Mucosa of descending colon (tissue), 3 donors: Measurements from ENCODE around the gene MEPCE. TPM values are rescaled to one million over a fixed set of nuclear protein-coding genes. Genes with fewer than 3 reads are reported as not detected.

Source experiments
- ATAC-seq: fragments of 200-7000 bp; cut with Tn5 transposase; one replicate; pipeline ENCODE4 v1.9.1; 2020; ENCODE audit warnings: mild to moderate bottlenecking, moderate library complexity
- DNase-seq, 3 donors: peaks; one replicate each; pipeline ENCODE4 v3.0.0-alpha.2; 2020
- H3K36me3 ChIP-seq: fragments of 200-600 bp; one replicate; pipeline ENCODE4 v1.8.0; 2021; ENCODE audit warnings: low read depth, mild to moderate bottlenecking
- H3K4me1 ChIP-seq: fragments of 200-600 bp; one replicate; pipeline ENCODE4 v1.8.0; 2021; ENCODE audit warnings: low read depth, mild to moderate bottlenecking
- H3K4me3 ChIP-seq: fragments of 200-600 bp; one replicate; pipeline ENCODE4 v1.8.0; 2021; ENCODE audit warnings: mild to moderate bottlenecking
- H3K9me3 ChIP-seq: fragments of 200-600 bp; one replicate; pipeline ENCODE4 v1.8.0; 2021; ENCODE audit warnings: mild to moderate bottlenecking
- intact Hi-C, 2 donors: fragments of 100-400 bp; cut with DNase I in 1 of 2; cut with micrococcal nuclease in 1 of 2; formaldehyde crosslinking; loops; one replicate each; pipeline versions ENCODE4 v1.11.0 to v1.11.1; 2022; cut with DNase I, micrococcal nuclease
- total RNA-seq, 3 donors: library from RNA; stranded (reverse); fragmentation: NEBNext Ultra II Directional in 2 of 3; extraction: Animal tissue kit (Norgen Biotek cat#: 25700) in 2 of 3; gene quantifications; one replicate each; pipeline versions ENCODE4 v1.2.1 to v1.2.4, GENCODE V29; 2021 to 2023
- TF ChIP-seq, protein P1 (sequence below): fragments of 200-600 bp; IDR thresholded peaks from one replicate; pipeline ENCODE4 v1.8.0; 2022; ENCODE audit warnings: antibody characterized with exemption, mild to moderate bottlenecking
- donor health status: DM: no; HTN: no; CAD: no; lungs with moderate emphysema.
- donor health status: DM: no; HTN: no; CAD: no.
- donor health status: DM: no; HTN: yes; CAD: no.

The MEPCE gene
- total RNA-seq, 3 donors from 2014 or later, result 29.3 to 46.8 (median 35.2) TPM

DNA sequence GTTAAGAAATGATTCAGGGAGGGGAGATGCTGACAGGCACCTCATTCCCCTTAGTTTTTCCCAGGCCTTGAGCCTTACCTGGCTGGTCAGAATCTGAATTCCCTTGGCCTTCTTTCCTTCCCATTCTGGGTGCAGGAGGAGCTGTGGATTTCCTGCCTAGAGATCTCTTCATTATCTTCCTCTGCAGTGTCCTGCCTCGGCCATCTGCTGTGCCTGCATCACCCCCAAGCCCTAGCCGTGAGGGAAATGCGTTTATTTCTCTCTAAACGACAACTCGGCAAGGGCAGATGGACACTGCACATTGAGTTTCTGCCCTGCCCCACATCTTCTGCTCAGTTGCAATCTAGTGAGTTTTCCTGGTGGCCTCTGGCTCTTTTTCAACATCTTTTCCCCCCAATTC lies 27.8 kb upstream of the MEPCE start:
- no peaks in the 10 kb centered on the region for H3K9me3 ChIP-seq
- no peaks in the 10 kb centered on the region for H3K4me1 ChIP-seq
- TF ChIP-seq, protein P1, sequence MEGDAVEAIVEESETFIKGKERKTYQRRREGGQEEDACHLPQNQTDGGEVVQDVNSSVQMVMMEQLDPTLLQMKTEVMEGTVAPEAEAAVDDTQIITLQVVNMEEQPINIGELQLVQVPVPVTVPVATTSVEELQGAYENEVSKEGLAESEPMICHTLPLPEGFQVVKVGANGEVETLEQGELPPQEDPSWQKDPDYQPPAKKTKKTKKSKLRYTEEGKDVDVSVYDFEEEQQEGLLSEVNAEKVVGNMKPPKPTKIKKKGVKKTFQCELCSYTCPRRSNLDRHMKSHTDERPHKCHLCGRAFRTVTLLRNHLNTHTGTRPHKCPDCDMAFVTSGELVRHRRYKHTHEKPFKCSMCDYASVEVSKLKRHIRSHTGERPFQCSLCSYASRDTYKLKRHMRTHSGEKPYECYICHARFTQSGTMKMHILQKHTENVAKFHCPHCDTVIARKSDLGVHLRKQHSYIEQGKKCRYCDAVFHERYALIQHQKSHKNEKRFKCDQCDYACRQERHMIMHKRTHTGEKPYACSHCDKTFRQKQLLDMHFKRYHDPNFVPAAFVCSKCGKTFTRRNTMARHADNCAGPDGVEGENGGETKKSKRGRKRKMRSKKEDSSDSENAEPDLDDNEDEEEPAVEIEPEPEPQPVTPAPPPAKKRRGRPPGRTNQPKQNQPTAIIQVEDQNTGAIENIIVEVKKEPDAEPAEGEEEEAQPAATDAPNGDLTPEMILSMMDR, result no peak
- no peak for DNase-seq
- no peak for ATAC-seq
- no peak overlapping the region for H3K4me3 ChIP-seq
- intact Hi-C loops, result no loop called here
- H3K36me3 ChIP-seq, result no peaks in the 10 kb centered on the region

- intact Hi-C loops, result no loop called here
- TF ChIP-seq, protein P1, result no peak
- DNase-seq, result no peak
- ATAC-seq, result no peak
- H3K9me3 ChIP-seq, result no peaks in the 10 kb centered on the region
- H3K4me3 ChIP-seq, result no peak overlapping the region
- H3K4me1 ChIP-seq, result no peaks in the 10 kb centered on the region
- no peaks in the 10 kb centered on the region for H3K36me3 ChIP-seq
Measured at GRCh38 chr7:100402241-100402640, 27.4 kb upstream of the MEPCE start.

GRCh38 chr7:100406767-100407166 lies 22.9 kb upstream of the MEPCE start:
- ATAC-seq (no peak), DNase-seq (no peak)
- no peaks in the 10 kb centered on the region for H3K36me3 ChIP-seq
- no peaks in the 10 kb centered on the region for H3K9me3 ChIP-seq
- no peaks in the 10 kb centered on the region for H3K4me1 ChIP-seq
- TF ChIP-seq, protein P1, result no peak
- intact Hi-C loops, result no loop called here
- no peak overlapping the region for H3K4me3 ChIP-seq

GRCh38 chr7:100407285-100408180 lies 22.1 kb upstream of the MEPCE start:
- Histone ChIP-seq H3K4me3 (no peak overlapping the region), H3K36me3 (no peaks in the 10 kb centered on the region), H3K4me1 (no peaks in the 10 kb centered on the region), H3K9me3 (no peaks in the 10 kb centered on the region)
- intact Hi-C loops, result no loop called here
- TF ChIP-seq, protein P1, result no peak
- ATAC-seq, result peak; percentile 87
- DNase-seq, result peak in 1 of 3 donors; percentile 54

GRCh38 chr7:100411101-100411500 lies 18.5 kb upstream of the MEPCE start:
- H3K4me3 ChIP-seq, result no peak overlapping the region
- no peak for DNase-seq
- intact Hi-C loops, result no loop called here
- H3K36me3 ChIP-seq, result no peaks in the 10 kb centered on the region
- no peaks in the 10 kb centered on the region for H3K4me1 ChIP-seq
- ATAC-seq, result no peak
- TF ChIP-seq, protein P1, result no peak
- no peaks in the 10 kb centered on the region for H3K9me3 ChIP-seq
